Testis (tissue), 2 donors: ENCODE measurements around the gene REC114.

Experiments used
- CTCF ChIP-seq, 3 experiments: fragments of 450-650 bp in 2 of 3; fragments of 200-600 bp in 1 of 3; sonication (generic) in 1 of 3; IDR thresholded peaks; one replicate each; pipeline ENCODE4 v1.5.1; 2016 to 2019; ENCODE audit warnings: antibody characterized with exemption in 3 of 3, mild to moderate bottlenecking in 2 of 3, moderate library complexity in 1 of 3
- POLR2A ChIP-seq: fragments of 450-650 bp; IDR thresholded peaks from one replicate; pipeline ENCODE4 v1.6.1; 2017; ENCODE audit warnings: antibody characterized with exemption, mild to moderate bottlenecking, moderate library complexity

DNA sequence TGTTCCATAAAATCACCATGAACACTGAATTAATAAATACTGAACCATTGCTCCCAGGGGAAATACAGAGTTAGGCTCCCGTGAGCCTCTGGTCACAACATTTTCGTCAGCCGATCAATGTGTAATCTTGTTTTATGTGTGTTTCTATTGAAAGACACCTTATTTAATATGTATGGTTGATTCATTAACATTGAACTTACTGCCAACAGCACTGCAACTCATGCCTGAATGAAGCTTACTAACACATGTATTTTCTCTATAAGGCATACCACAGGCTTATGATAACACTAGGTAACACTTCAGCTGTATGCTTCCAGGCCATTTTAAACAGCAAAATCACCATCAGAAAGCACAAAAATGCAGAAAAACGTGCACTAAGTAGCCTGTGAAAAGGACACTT lies 9.1 kb upstream of the REC114 start:
- TF ChIP-seq CTCF (IDR thresholded peaks at IDR 0.05) (no peak), POLR2A (no peak)
